ENCODE results near the gene ASB16. TPM values are rescaled to one million over a fixed set of nuclear protein-coding genes. Genes with fewer than 3 reads are reported as not detected.

The ASB16 gene
- total and polyA plus RNA-seq, 2 donors (not counting 1 experiment from before 2014, with no cell fraction given): not detected

DNA sequence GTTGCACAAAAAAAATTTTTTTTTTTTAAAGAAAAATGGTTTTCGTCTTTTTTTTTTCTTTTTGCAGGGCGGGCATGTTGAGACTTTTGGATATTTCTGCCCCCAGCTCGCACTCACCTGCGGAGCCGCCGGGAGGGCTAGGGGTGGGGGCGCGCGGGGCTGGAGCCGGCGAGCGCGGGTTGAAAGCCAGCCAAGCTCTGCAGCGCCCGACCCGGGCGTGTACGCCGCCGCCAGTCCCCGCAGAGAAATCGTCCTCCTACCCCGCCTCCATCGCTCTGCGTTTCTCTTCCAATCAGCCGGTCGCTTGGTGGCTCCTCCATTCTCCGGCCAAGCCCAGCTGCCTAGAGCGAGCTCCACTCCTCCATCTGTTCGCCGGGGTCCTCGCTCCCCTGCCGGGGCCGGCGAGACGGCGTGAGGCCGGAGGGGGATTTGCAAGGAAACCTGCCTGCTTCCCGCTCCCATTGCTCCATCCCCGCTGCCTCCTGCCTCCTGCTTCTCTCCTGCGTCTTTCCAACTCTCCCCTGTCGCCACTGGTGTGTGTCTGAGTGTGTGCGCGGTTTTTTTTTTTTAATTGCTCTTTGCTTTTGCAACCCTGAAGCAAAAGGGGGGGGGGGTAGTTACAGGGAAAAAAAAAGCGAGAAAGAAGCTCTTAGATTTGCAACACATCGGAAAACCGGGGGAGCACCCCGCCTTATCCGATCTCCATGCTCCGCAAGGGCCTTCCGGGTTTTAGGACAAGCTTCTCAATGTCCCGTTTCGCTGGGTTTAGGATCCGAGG lies 50.8 kb downstream of the ASB16 start:
- WGBS (ENCODE audit: insufficient coverage): under 1% methylated on average over 49 of the region's 54 CpGs
- CTCF ChIA-PET: interaction anchor here (0.6 to 5.5 kb wide), 23 partner anchors 9 to 142 kb away, joined by 3 to 62 read pairs (median 4); partner anchors contain the start of genes FAM171A2, GRN, HDAC5 and HROB
- no peaks in the 10 kb centered on the region for H3K36me3 ChIP-seq (replicated peaks in 1 of 2; ENCODE audit: control extremely low read depth in 1 of 2, control insufficient read depth in 1 of 2, extremely low read depth in 1 of 2, insufficient read depth in 2 of 2, low read length in 1 of 2)

More for the DNA sequence above, 50.8 kb downstream of the ASB16 start:
- Histone ChIP-seq H3K27me3 (replicated peaks in 1 of 4; ENCODE audit: control extremely low read depth in 1 of 4, control insufficient read depth in 3 of 4, insufficient read depth in 4 of 4, low read length in 3 of 4) (no peaks in the 10 kb centered on the region), H3K9ac (ENCODE audit: low read length) (peak overlapping the region; percentile 82), H4K20me1 (ENCODE audit: control insufficient read depth, insufficient read depth, low read length, poor library complexity, severe bottlenecking) (no peaks in the 10 kb centered on the region), H3K9me3 (ENCODE audit: control extremely low read depth in 1 of 3, control insufficient read depth in 2 of 3, insufficient read depth in 1 of 3, low read length in 2 of 3) (no peaks in the 10 kb centered on the region), H3K27ac (ENCODE audit: low read length in 2 of 2) (peak overlapping the region; percentile 9 to 75), H2AFZ (ENCODE audit: insufficient read depth, low read depth, low read length, poor library complexity, severe bottlenecking) (peak overlapping the region; percentile 71), H3K4me3 (ENCODE audit: control extremely low read depth in 1 of 5, extremely low read depth in 1 of 5, insufficient read depth in 1 of 5, low read depth in 2 of 5, low read length in 4 of 5) (peak overlapping the region; percentile 72 to 91 (median 87)), H3K4me1 (ENCODE audit: control insufficient read depth in 2 of 2, insufficient read depth in 2 of 2, low read length in 2 of 2) (peaks cover 25% of the 10 kb centered on the region in 2 donors), H3K79me2 (ENCODE audit: control insufficient read depth, insufficient read depth, low read length) (peaks cover 28% of the 10 kb centered on the region), H3K4me2 (replicated peaks; ENCODE audit: low read depth, low read length, poor library complexity, severe bottlenecking) (peak overlapping the region; percentile 92)
- Mint-ChIP-seq H3K4me1 (peaks cover 29% of the 10 kb centered on the region), H3K4me3 (peak overlapping the region; percentile 92), H3K27me3 (no peaks in the 10 kb centered on the region), H3K9me3 (ENCODE audit: insufficient read depth) (no peaks in the 10 kb centered on the region), H3K27ac (peak overlapping the region; percentile 92)
- TF ChIP-seq EZH2 (IDR thresholded peaks at IDR 0.05; ENCODE audit: borderline replicate concordance, insufficient read depth, low read depth, low read length, poor library complexity, severe bottlenecking): no peak
- TF ChIP-seq, protein P1, sequence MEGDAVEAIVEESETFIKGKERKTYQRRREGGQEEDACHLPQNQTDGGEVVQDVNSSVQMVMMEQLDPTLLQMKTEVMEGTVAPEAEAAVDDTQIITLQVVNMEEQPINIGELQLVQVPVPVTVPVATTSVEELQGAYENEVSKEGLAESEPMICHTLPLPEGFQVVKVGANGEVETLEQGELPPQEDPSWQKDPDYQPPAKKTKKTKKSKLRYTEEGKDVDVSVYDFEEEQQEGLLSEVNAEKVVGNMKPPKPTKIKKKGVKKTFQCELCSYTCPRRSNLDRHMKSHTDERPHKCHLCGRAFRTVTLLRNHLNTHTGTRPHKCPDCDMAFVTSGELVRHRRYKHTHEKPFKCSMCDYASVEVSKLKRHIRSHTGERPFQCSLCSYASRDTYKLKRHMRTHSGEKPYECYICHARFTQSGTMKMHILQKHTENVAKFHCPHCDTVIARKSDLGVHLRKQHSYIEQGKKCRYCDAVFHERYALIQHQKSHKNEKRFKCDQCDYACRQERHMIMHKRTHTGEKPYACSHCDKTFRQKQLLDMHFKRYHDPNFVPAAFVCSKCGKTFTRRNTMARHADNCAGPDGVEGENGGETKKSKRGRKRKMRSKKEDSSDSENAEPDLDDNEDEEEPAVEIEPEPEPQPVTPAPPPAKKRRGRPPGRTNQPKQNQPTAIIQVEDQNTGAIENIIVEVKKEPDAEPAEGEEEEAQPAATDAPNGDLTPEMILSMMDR (IDR thresholded peaks at IDR 0.05): peak; percentile 3
- POLR2A ChIA-PET: interaction anchor here (0.6 to 7.8 kb wide), 23 partner anchors 11 to 1567 kb away, joined by 3 to 100 read pairs (median 8); partner anchors contain the start of genes ATXN7L3, GRN, HDAC5 and HEXIM1
- ATAC-seq (ENCODE audit: low read depth) (peak; percentile 8), DNase-seq (peak; percentile 84)
- intact Hi-C loops (cut with micrococcal nuclease): loop anchor here (1.0 kb wide), 1 partner anchor 103 kb away; the partner anchor contains the start of gene SLC25A39

Measured in B cell (primary cell).